COR-L47 (cell line): ENCODE results near the gene ZNF200.
"Not testable (repeated sequence)": the region's sequence is repeated elsewhere in the genome, so short reads cannot be mapped to it uniquely, and the experiment has no call there.

Experiments
- DNase-seq: peaks from one replicate; lab custom pipeline; 2025; lab: John Stamatoyannopoulos, UW

ZNF200 gene

DNA sequence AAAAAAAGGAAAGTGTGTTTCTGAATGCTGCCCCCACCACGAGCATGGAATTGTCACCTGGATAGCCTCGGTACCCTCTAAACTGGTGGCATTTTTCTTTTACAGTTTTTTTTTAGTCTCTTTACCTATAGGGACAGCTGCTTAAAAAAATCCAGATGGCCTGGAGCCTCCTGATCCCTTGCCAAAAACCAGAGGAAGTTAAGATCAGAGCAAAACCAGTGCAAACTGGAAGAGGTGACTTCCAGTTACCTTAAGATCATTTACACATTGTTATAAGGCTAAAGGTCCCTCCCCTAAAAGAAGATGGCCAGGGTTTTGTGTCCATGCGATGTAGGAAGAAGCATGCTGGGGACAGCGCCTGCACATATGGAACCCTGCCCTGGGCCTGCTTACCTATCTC, 18.0 kb upstream of the ZNF200 start:
- DNase-seq, result no peak

DNA sequence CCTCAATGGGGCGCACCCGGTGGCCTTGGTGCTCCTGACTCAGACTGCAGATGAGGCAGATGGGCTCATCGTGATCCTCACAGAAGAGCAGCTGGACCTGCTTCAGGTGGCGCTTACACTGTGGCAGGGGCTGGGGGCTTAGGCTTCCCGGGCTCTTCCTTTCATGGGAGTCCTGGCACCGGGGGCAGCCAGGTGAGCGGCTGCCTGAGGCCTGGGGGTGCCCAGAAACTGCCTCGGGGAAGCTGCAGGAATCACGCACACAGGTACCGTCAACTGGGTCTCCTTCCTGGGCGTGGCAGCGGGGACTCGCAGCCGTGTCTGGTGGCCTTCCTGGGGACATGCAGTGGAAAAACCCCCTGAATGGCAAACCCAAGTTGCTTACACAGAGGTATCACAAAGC, 14.5 kb upstream of the ZNF200 start:
- DNase-seq, result no peak

DNA sequence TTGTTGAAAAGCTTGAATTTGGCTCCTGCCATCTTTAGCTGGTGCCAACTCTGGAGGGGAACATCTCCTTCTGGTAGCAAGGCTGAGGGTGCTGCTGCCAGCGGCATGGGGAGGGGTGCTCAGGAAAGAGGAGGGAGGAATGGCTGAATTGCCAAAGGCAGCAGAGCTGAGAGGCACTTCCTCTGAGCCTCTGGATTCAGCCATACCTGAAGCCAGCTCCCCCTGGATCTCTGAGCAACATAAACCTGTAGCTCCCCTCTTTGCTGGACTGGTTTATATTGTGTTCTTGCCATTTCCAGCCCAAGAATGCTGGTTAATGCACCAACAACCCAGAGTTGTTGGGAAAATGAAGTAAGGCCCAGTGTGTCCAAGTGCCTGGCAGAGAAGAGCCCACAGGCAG, 14.1 kb upstream of the ZNF200 start:
- DNase-seq, result no peak

DNA sequence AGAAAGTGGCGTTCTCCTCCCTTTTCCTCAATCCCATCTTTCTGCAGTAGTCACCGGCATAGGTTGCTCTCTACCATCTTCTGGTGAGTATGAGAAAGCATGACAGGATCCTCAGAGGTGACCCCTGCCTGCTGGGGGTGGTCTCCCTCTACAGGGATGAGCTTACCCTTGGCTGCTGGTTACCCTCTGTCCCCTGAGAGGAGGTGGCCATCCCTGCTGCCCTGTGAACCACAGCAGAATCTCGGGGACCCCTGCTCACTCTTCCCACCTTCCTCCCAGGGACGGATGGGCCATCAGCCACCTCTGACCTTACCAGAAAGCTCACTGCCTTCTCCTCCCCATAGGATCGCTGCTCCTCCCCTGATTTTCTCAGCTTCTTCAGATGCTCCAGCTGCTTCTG, 13.6 kb upstream of the ZNF200 start:
- DNase-seq, result no peak

DNA sequence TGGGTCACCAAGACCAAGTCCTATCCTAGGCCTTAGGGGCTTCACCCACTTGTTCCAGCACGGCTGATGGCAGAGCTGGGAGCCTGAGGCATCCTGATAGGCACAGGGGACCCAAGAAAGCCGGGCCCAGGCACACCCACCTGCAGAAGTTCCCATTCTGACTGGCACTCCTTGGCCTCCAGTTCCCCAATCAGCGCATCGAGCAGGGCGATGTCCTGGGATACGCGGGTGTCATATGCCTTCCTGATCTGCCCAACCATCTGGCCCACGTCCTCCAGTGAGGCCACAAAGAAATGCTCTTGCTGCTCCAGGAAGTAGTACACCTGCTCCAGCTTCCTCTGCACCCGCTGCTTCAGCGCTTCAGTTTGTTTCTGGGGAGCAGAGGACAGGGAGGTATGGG, 11.9 kb upstream of the ZNF200 start:
- no peak for DNase-seq

DNA sequence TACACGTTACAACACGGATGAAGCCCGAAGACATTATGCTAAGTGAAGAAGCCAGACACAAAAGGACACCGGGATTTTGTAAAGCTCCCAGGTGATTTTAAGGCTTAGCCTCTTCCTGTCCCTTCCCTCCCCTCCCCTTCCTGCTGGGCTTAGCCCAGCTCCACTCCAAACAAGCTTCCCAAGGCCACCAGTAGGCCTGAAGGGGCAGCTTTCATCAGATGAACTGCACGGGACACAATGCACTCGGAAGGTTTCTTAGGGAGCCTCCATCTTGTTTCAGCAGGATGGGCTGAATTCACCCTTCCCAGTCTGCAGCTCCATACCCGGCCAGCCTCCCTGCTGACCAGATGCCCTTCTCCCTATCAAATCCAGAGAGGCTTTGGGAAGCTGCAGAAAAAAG, 11.0 kb upstream of the ZNF200 start:
- no peak for DNase-seq

DNA sequence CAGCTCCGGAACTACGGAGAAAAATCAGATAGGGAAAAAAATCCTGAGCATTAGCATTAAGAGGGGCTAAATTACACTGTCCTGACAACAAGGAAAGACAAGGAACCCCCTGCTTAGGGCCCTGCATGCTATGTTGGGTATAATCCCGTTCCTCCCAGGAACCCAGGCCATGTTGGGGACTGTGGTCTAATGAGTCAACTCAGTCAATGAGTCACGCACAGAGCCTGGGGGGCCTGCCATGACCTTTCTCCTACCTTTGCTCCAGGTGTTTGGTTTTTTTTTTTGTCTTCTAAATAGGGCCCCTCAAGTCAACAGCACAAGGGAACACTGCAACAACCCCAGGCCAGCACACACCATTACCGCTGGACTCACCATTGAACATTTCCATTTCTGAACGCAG, 8.9 kb upstream of the ZNF200 start:
- no peak for DNase-seq

DNA sequence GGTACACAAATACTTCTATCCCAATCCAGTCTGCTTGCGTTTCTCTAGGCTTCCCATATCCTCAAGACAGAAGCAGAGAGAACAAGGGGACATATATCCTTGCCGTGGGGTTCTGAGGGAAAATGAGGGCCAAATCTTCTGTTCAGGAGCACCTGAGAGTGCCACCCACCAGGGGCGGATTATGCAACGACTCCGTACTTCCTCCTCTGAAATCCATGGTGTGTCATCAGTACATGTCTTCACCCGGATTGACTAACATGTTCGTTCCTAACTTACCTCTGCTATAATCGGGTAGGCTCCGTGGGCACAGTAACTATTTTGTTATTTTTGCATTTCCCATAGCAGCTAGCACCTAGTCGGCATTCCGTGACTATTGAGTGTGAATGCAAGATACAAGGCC, 7.8 kb upstream of the ZNF200 start:
- DNase-seq, result no peak

DNA sequence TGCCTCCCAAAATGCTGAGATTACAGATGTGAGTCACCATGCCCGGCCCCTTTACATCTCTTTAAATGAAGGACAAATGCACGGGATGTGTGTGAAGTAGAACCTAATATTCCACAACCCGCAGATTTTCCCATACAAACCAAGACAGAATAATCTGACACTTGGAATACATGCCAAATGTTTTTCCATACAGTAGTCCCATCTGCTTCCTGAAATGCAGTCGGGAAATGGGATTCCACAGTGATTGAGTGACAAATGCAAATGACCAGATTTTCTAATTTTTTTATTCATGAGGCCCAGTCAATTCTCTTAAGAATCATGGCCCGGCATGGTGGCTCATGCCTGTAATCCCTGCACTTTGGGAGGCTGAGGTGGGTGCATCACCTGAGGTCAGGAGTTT, 6.8 kb upstream of the ZNF200 start:
- DNase-seq, result no peak

DNA sequence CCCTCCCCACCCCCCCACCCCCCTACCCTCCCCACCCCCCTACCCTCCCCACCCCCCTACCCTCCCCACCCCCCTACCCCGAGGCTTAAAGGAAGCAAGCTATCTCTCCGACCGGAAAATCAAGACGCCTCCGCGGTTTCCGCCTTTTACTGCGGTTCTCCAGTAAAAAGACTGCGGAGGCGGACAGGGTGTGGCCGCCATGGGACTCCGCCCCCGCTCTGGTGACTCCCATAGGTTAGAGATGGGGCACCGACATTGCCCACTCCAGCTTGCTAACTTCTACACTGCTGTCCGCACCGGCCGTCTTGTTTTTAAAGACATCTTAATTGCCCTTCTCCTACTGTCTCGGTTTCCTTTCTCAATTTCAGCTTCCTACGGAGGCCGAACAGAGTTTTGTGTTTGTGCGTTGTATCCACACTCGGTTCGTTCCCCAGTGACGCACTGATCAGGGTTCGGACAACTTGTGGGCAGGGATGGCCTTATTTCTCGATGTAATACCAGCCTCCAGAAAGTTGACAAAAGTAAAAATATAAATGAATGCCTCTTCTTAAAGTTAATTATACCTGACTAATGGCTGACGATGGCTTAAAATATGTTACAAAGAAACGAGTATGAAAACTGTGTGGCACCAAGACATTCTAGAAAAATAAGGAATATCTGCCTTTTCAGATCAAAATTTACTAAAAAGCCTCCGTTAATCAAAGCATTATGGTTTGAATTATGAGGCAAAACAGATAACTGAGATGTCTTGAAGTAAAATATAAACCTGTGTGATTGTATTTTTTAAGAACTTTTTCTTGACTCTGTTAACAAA, 1.1 kb upstream of the ZNF200 start:
- DNase-seq, result no peak

DNA sequence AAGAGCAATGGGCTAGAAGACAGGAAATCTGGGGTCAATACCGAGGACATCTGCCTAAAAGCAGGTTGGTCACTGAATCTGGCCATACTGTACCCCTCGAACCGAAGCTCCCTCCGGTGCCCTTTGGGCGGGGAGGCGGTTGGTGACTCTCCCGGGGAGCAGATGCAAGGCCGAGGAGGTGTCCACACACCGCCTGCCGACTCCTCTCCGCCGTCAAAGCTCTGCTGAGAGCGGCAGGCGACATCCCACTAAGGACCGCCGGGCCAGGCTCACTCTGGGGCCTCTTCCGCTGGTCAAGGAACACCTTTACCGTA, 458 bp downstream of the ZNF200 start:
- no peak for DNase-seq

DNA sequence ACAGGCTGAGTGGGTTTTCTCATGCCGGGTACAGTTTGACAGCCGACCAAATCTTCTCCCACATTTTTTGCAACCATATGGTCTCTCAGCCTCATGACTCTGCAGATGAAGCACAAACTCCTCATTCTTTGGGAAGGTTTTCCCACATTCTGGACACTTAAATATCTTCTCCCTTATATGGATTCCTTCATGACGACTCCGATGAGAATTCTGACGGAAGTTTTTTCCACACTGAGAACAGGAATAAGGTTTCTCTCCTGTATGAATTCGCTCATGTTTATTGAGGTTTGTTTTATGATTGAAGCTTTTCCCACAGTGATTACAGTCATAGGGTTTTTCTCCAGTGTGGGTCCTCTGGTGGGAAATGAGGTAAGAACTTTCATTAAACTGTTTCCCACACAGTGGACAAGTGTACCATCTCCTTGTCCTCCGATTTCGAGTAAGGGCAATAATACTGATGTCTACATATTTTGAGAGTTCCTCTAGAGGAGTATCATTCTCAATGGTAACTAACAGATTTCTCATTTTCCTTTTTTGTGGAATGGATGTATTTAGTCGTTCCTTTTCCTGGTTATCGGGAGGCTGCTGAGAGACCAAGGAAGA, 10.9 kb downstream of the ZNF200 start:
- DNase-seq, result no peak

DNA sequence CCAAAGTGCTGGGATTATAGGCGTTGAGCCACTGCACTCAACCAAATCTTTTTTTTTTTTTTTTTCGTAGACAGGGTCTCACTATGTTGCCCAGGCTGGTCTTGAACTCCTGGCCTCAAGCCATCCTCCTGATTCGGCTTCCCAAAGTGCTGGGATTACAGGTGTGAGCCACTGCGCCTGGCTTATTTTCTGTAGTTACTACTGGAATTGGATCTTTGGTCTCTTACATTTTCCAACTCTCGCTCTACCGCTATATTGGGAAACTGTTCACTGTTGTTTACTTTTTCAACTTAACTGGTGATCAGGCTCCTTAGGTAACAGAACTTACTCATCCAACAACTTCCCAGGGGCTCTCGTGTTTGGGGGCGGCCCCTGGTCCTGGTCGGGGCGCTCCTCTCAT, 14.1 kb downstream of the ZNF200 start:
- DNase-seq, result no peak

DNA sequence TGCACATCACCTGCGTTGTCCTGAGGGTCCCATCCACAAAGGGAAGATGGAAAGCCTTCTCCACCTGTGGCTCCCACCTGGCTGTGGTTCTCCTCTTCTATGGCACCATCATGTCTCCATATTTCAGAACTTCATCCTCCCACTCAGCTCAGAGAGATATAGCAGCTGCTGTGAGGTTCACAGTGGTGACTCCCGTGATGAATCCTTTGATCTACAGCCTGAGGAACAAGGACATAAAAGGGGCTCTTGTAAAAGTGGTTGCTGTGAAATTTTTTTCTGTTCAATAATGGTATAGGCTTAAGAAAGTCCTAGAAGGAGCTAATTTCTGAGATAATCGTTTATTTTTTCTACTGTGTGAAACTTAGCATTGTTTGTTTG, 18.7 kb downstream of the ZNF200 start:
- DNase-seq, result no peak

DNA sequence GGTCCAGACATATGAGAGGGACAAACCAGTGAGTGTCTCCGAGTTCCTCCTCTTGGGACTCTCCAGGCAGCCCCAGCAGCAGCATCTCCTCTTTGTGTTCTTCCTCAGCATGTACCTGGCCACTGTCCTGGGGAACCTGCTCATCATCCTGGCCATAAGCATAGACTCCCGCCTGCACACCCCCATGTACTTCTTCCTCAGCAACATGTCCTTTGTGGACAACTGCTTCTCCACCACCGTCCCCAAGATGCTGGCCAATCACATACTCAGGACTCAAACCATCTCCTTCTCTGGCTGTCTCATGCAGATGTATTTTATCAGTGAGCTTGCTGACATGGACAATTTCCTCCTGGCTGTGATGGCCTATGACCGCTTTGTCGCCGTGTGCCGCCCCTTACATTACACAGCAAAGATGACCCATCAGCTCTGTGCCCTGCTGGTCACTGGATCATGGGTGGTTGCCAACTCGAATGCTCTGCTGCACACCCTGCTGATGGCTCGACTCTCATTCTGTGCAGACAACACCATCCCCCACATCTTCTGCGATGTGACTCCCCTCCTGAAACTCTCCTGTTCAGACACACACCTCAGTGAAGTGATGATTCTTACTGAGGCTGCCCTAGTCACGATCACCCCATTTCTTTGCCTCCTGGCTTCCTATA, 19.2 kb downstream of the ZNF200 start:
- DNase-seq, result no peak

DNA sequence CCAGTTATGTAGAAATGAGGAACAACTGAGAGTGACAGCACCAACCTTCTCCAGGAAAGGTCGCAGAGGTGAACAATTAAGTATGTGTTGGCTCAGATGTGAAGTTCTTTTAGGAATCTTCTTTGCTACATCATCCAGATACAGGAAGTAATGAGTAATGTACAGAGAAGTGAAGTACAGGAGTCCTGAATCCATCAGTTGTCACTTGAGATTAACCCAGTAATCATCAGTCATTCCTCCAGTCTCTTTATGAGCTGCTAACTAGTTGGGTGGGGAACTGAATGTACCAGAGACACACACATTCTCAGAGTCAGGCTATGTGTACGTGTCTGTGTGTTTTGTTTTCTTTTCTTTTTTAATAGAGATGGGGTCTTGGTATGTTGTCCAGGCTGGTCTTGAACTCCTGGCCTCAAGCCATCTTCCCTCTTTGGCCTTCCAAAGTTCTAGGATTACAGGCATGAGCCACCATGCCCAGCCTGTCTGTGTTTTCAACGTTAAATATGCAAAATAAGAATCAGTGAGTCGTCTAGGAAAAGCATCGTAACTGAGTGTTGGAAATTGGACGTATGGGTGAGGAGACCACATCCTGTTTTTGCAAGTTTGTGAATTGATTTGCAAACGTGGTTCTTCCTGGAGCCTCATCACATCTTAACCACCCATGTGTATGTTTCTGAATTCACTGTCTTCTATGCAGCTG, 19.9 kb downstream of the ZNF200 start:
- DNase-seq, result no peak

DNA sequence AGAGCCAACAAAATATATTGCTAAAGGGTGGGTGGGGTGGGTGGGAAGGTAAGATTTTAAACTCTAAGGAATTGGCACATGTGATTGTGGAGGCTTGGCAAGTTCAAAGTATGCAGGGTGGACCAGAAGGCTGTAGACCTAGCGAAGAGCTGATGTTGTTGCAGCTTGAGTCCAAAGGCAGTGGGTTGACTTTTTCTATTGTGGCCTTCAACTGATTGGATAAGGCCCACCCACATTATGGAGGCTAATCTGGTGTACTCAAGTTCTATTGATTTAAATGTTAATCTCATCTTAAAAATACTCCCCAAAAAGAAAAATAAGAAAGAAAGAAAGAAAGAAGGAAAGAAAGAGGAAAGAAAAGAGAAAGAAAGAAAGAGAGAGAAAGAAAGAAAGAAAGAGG, 22.4 kb downstream of the ZNF200 start:
- DNase-seq, result no peak

DNA sequence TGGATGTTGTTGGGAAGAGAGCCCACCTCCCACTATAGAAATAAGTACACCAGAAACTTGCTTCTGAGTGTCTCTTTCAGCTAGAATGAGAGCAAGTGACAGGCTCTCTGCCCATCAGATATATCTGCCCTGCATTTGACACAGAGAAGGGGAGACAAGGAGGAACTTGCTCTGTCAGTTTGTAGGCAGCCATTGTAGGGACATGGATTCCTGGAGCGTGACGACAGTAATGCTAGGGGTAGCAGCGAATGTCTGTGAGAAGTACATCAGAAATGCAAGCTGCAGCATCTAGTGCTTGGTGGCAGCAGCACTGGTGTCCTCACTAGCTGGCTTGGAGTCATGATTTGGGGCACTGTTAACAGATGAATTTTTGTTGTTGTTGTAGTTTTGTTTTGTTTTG, 23.0 kb downstream of the ZNF200 start:
- DNase-seq, result no peak

DNA sequence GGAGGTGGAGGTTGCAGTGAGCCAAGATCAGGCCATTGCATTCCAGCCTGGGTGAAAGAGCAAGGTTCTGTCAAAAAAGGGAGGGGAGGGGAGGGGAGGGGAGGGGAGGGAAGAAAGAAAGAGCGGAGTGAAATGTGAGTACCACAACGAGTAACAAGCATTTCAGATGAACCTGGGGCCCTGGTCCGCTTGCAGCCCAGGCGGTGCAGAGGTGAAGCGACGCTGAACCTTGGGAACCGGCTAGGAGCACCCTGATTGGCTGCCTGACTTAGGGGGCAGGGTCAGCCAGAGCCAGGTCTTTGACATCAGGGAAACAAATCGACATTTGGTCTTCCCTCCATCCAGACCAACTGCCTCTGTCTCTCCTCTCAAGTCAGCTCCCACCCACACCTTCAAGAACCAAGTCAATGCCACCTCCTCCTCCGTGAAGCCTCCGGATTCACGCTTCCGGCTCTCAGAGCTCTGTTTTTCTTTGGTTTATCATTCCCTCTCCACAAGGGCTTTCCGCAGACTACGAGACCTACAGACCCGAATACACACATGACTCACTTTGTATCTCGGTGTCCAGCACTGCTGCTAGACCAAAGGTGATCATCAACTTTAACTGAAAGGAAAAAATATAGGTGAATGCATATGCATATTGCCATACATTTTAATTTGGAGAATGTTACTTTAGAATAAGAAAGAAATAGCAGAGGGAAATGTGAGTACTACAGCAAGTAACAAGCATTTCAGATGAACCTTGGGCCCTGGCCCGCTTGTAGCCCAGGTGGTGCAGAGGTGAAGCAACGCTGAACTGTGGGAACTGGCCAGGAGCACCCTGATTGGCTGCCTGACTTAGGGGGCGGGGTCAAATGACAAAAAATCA, 27.6 kb downstream of the ZNF200 start:
- no peak for DNase-seq

DNA sequence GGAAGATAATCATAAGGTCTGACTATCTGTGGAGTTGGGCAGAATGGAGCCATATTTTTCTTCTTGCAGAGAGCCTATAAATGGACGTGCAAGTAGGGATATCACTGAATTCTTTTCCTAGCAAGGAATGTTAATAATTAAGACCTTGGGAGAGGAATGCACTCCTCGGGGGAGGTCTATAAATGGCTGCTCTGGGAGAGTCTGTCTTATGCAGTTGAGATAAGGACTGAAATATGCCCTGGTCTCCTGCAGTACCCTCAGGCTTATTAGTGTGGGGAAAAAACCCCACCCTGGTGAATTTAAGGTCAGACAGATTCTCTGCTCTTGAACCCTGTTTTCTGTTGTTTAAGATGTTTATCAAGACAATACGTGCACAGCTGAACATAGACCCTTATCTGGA, 29.0 kb downstream of the ZNF200 start:
- not testable (repeated sequence) for DNase-seq

DNA sequence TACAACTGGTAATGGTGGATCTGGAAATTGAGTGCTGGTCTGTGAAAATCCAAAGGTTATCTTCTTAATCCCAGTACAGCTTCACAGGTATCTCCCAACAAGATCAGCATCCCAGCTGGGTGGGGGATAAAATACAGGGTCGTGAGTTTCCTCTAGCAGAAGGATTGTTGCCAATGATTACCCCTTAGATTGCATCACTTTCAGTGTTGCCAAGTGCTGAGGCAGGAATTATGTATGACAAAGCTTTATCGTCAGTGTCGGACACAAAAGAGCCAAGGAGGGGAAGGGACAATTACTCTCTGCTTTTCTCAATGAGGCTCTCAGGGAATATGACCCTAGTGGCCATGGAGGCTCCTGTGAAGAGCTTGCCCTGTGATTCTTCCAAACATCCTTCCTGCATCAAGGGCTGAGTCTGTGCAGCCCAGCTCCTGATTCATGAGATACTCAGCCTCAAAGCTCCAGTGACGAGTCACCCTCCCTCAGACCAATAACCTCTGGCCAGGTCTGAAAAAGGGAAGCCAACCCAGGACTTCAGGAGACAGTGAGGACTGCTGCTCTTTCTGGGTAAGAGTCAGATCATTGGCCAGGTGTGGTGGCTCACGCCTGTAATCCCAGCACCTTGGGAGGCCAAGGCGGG, 31.9 kb downstream of the ZNF200 start:
- no peak for DNase-seq
